CD14-positive monocyte (primary cell): ENCODE measurements around the gene RAB10. TPM values are rescaled to one million over a fixed set of nuclear protein-coding genes. Genes with fewer than 3 reads are reported as not detected.
A peak's percentile ranks its signal among the peaks of the same experiment; 100 is the strongest.
"Not testable (repeated sequence)": the region's sequence is repeated elsewhere in the genome, so short reads cannot be mapped to it uniquely, and the experiment has no call there.

Experiments used
- DNase-seq, 3 donors: peaks; one replicate each; pipeline ENCODE4 v3.0.0-alpha.2; 2011 to 2022
- H2AFZ ChIP-seq: 2 replicates; pipeline ENCODE4 v1.6.0; 2012; ENCODE audit warnings: mild to moderate bottlenecking, low read depth, low read length, inconsistent platforms; ENCODE audit not compliant: insufficient read depth, poor library complexity, severe bottlenecking
- H3K27ac ChIP-seq, 2 donors: 1 replicate in 1 of 2; 2 replicates in 1 of 2; pipeline ENCODE4 v1.5.1; 2012 to 2013; ENCODE audit warnings: low read length in 2 of 2, control low read depth in 1 of 2, inconsistent platforms in 1 of 2, low read depth in 1 of 2, mild to moderate bottlenecking in 1 of 2
- H3K27me3 ChIP-seq, 2 donors: one replicate each; pipeline versions ENCODE4 v1.6.0 to v1.6.1; 2011 to 2013; ENCODE audit warnings: low read length in 2 of 2; ENCODE audit not compliant: control insufficient read depth in 2 of 2, insufficient read depth in 2 of 2
- H3K36me3 ChIP-seq, 2 donors: replicated peaks in 1 of 2; 1 replicate in 1 of 2; 2 replicates in 1 of 2; pipeline versions ENCODE4 v1.5.1 to v1.6.1; 2012 to 2013; ENCODE audit warnings: low read length in 2 of 2, control low read depth in 1 of 2, inconsistent platforms in 1 of 2, mild to moderate bottlenecking in 1 of 2; ENCODE audit not compliant: insufficient read depth in 2 of 2, control insufficient read depth in 1 of 2
- H3K4me1 ChIP-seq, 2 donors: 1 replicate in 1 of 2; 2 replicates in 1 of 2; pipeline versions ENCODE4 v1.5.1 to v1.6.1; 2012 to 2013; ENCODE audit warnings: low read length in 2 of 2, control low read depth in 1 of 2, inconsistent platforms in 1 of 2, mild to moderate bottlenecking in 1 of 2, moderate library complexity in 1 of 2; ENCODE audit not compliant: insufficient read depth in 2 of 2, control insufficient read depth in 1 of 2
- H3K4me2 ChIP-seq: replicated peaks from 2 replicates; pipeline ENCODE3; 2012; ENCODE audit warnings: low read length, moderate library complexity, mild to moderate bottlenecking; ENCODE audit not compliant: poor library complexity, severe bottlenecking; ENCODE audit errors: extremely low read depth
- H3K4me3 ChIP-seq, 3 experiments: fragments of 200-600 bp in 1 of 3; sonication (generic) in 1 of 3; replicated peaks in 1 of 3; 1 replicate in 2 of 3; 2 replicates in 1 of 3; pipeline ENCODE4 v1.5.1; 2011 to 2013; ENCODE audit warnings: low read length in 3 of 3, mild to moderate bottlenecking in 3 of 3, control low read depth in 2 of 3, low read depth in 2 of 3, inconsistent platforms in 1 of 3, moderate library complexity in 1 of 3
- H3K79me2 ChIP-seq: 2 replicates; pipeline ENCODE4 v1.6.0; 2012; ENCODE audit warnings: mild to moderate bottlenecking, control low read depth, inconsistent platforms, low read length, moderate library complexity; ENCODE audit not compliant: insufficient read depth
- H3K9ac ChIP-seq: 2 replicates; pipeline ENCODE4 v1.6.0; 2017; ENCODE audit warnings: low read length, mild to moderate bottlenecking; ENCODE audit not compliant: insufficient read depth, poor library complexity, severe bottlenecking
- H3K9me3 ChIP-seq, 2 donors: replicated peaks in 1 of 2; 1 replicate in 1 of 2; 2 replicates in 1 of 2; pipeline versions ENCODE4 v1.5.1 to v1.6.1; 2012 to 2013; ENCODE audit warnings: low read length in 2 of 2, control low read depth in 1 of 2; ENCODE audit not compliant: control insufficient read depth in 1 of 2, insufficient read depth in 1 of 2
- H4K20me1 ChIP-seq: 2 replicates; pipeline ENCODE4 v1.6.0; 2012; ENCODE audit warnings: mild to moderate bottlenecking, low read length, control low read depth, moderate library complexity; ENCODE audit not compliant: insufficient read depth
- H3K27ac Mint-ChIP-seq, 7 donors: one replicate each; pipeline ENCODE4 v1.8.0; 2020; ENCODE audit warnings: mild to moderate bottlenecking in 7 of 7, mixed read lengths in 7 of 7, moderate library complexity in 6 of 7, inconsistent platforms in 2 of 7
- H3K27me3 Mint-ChIP-seq, 3 donors: one replicate each; pipeline ENCODE4 v1.8.0; 2021 to 2022; ENCODE audit warnings: low read depth in 3 of 3, mild to moderate bottlenecking in 3 of 3, mixed read lengths in 3 of 3, moderate library complexity in 3 of 3, inconsistent platforms in 1 of 3
- H3K36me3 Mint-ChIP-seq, 2 donors: one replicate each; pipeline ENCODE4 v1.8.0; 2020; ENCODE audit warnings: mixed read lengths in 2 of 2, inconsistent platforms in 1 of 2, mild to moderate bottlenecking in 1 of 2
- H3K4me1 Mint-ChIP-seq: one replicate; pipeline ENCODE4 v1.8.0; 2020; ENCODE audit warnings: mild to moderate bottlenecking, mixed read lengths
- H3K4me3 Mint-ChIP-seq, 2 donors: one replicate each; pipeline ENCODE4 v1.8.0; 2020; ENCODE audit warnings: mild to moderate bottlenecking in 2 of 2, mixed read lengths in 2 of 2, moderate library complexity in 1 of 2
- H3K9me3 Mint-ChIP-seq, 7 donors: one replicate each; pipeline ENCODE4 v1.8.0; 2020 to 2022; ENCODE audit warnings: mixed read lengths in 7 of 7, mild to moderate bottlenecking in 6 of 7, moderate library complexity in 6 of 7, inconsistent platforms in 2 of 7
- WGBS: methylation state at CpG from one replicate; pipeline ENCODE4 v1.1.5; 2013; ENCODE audit warnings: missing lambda C conversion rate; ENCODE audit not compliant: insufficient coverage; 5-methylcytosine and 5-hydroxymethylcytosine counted together
- intact Hi-C, 2 donors: fragments of 100-400 bp; cut with micrococcal nuclease; formaldehyde crosslinking; loops; one replicate each; pipeline versions ENCODE4 v1.15.0 to v1.15.1; 2023
- polyA plus RNA-seq, 3 donors: library from polyadenylated mRNA; depleted of rRNA in 1 of 3; unstranded in 2 of 3; stranded (reverse) in 1 of 3; fragments of 300-500 nt in 2 of 3; fragments of >200 nt in 1 of 3; fragmentation: Illumina TruSeq in 2 of 3; gene quantifications; 1 replicate in 2 of 3; 2 replicates in 1 of 3; pipeline ENCODE4 v1.2.3, GENCODE V29; 2012 to 2021
- TF ChIP-seq, protein P1 (sequence below): fragments of 200-600 bp; IDR thresholded peaks from one replicate; pipeline ENCODE4 v1.8.0; 2022; ENCODE audit warnings: antibody characterized with exemption, mild to moderate bottlenecking

The RAB10 gene
- polyA plus RNA-seq, 3 donors = 38.6 to 258 (median 202) TPM

GRCh38 chr2:26013668-26014067 lies 20.2 kb upstream of the RAB10 start:
- Mint-ChIP-seq H3K4me1 (peaks cover 70% of the 10 kb centered on the region), H3K27me3 (no peaks in the 10 kb centered on the region), H3K9me3 (peaks cover 0 to 4% (median 0%) of the 10 kb centered on the region in 7 donors), H3K4me3 (no peak overlapping the region), H3K36me3 (peaks cover 0 to 3% of the 10 kb centered on the region in 2 donors), H3K27ac (peak overlapping the region in 2 of 7 donors; percentile 1 to 15)
- Histone ChIP-seq H4K20me1 (no peaks in the 10 kb centered on the region), H3K4me1 (peaks cover 71 to 76% of the 10 kb centered on the region in 2 donors), H3K4me3 (no peak overlapping the region), H3K27ac (no peak overlapping the region), H2AFZ (no peak overlapping the region), H3K4me2 (no peak overlapping the region), H3K36me3 (no peaks in the 10 kb centered on the region), H3K9ac (no peak overlapping the region), H3K79me2 (no peaks in the 10 kb centered on the region), H3K9me3 (no peaks in the 10 kb centered on the region), H3K27me3 (no peaks in the 10 kb centered on the region)
- DNase-seq = no peak
- TF ChIP-seq, protein P1, sequence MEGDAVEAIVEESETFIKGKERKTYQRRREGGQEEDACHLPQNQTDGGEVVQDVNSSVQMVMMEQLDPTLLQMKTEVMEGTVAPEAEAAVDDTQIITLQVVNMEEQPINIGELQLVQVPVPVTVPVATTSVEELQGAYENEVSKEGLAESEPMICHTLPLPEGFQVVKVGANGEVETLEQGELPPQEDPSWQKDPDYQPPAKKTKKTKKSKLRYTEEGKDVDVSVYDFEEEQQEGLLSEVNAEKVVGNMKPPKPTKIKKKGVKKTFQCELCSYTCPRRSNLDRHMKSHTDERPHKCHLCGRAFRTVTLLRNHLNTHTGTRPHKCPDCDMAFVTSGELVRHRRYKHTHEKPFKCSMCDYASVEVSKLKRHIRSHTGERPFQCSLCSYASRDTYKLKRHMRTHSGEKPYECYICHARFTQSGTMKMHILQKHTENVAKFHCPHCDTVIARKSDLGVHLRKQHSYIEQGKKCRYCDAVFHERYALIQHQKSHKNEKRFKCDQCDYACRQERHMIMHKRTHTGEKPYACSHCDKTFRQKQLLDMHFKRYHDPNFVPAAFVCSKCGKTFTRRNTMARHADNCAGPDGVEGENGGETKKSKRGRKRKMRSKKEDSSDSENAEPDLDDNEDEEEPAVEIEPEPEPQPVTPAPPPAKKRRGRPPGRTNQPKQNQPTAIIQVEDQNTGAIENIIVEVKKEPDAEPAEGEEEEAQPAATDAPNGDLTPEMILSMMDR = no peak
- 100% methylated on average over 1 of the region's 1 CpG for WGBS
- intact Hi-C loops = loop anchor here in 1 of 2 donors (2.0 kb wide), 1 partner anchor 17 kb away; no protein-coding TSS in a partner anchor

GRCh38 chr2:26016012-26016705 lies 17.7 kb upstream of the RAB10 start:
- Histone ChIP-seq H3K79me2 (no peaks in the 10 kb centered on the region), H2AFZ (peak overlapping the region; percentile 4), H3K36me3 (no peaks in the 10 kb centered on the region), H3K27me3 (no peaks in the 10 kb centered on the region), H3K4me2 (peak overlapping the region; percentile 63), H3K27ac (peak overlapping the region; percentile 21 to 71), H3K9ac (no peak overlapping the region), H4K20me1 (no peaks in the 10 kb centered on the region), H3K4me1 (peaks cover 53 to 64% of the 10 kb centered on the region in 2 donors), H3K4me3 (peak overlapping the region in 1 of 3 experiments; percentile 49), H3K9me3 (no peaks in the 10 kb centered on the region)
- peak in 1 of 3 donors; percentile 70 for DNase-seq
- H3K9me3 Mint-ChIP-seq = peaks cover 0 to 2% (median 0%) of the 10 kb centered on the region in 7 donors
- WGBS = 100% methylated on average over 1 of the region's 13 CpGs
- peak overlapping the region; percentile 77 to 92 (median 85) for H3K27ac Mint-ChIP-seq
- peak overlapping the region; percentile 20 to 73 for H3K4me3 Mint-ChIP-seq
- intact Hi-C loops = no loop called here
- no peaks in the 10 kb centered on the region for H3K27me3 Mint-ChIP-seq
- TF ChIP-seq, protein P1 = no peak
- peaks cover 66% of the 10 kb centered on the region for H3K4me1 Mint-ChIP-seq
- peaks cover 0 to 3% of the 10 kb centered on the region in 2 donors for H3K36me3 Mint-ChIP-seq

- Histone ChIP-seq H3K27ac (peak overlapping the region; percentile 21 to 71), H3K4me1 (peaks cover 47 to 59% of the 10 kb centered on the region in 2 donors), H2AFZ (peak overlapping the region; percentile 4), H3K4me2 (peak overlapping the region; percentile 63), H3K4me3 (peak overlapping the region in 1 of 3 experiments; percentile 49)
- H3K36me3 ChIP-seq, H3K27me3 Mint-ChIP-seq, H3K9me3 Mint-ChIP-seq, H3K9ac ChIP-seq, H3K9me3 ChIP-seq, H4K20me1 ChIP-seq, H3K79me2 ChIP-seq, H3K27me3 ChIP-seq, H3K36me3 Mint-ChIP-seq, DNase-seq, intact Hi-C loops: not testable (repeated sequence)
- peak overlapping the region in 1 of 2 donors; percentile 73 for H3K4me3 Mint-ChIP-seq
- peak overlapping the region; percentile 77 to 92 (median 85) for H3K27ac Mint-ChIP-seq
- 50% methylated on average over 2 of the region's 4 CpGs for WGBS
- H3K4me1 Mint-ChIP-seq = peaks cover 61% of the 10 kb centered on the region
Observed at GRCh38 chr2:26016706-26017045, 17.2 kb upstream of the RAB10 start.
